Kidney (tissue), 14 donors: Measurements from ENCODE around the gene MYOG. TPM values are rescaled to one million over a fixed set of nuclear protein-coding genes. Genes with fewer than 3 reads are reported as not detected.
A peak's percentile ranks its signal among the peaks of the same experiment; 100 is the strongest.

ENCODE experiments used
- DNase-seq, 5 donors: peaks; one replicate each; pipeline ENCODE4 v3.0.0-alpha.2; 2013 to 2020
- FAIRE-seq: peaks from 2 replicates; lab custom pipeline; 2012; peaks lifted over from hg19 to GRCh38; lab: Jason Lieb, UNC
- H3K27ac ChIP-seq, 2 donors: one replicate each; pipeline ENCODE4 v1.7.0; 2013; ENCODE audit warnings: low read depth in 2 of 2, low read length in 2 of 2, inconsistent platforms in 1 of 2
- H3K27me3 ChIP-seq: one replicate; pipeline ENCODE4 v1.7.1; 2013; ENCODE audit warnings: low read length, inconsistent platforms; ENCODE audit not compliant: control insufficient read depth, insufficient read depth
- H3K36me3 ChIP-seq, 3 donors: one replicate each; pipeline versions ENCODE4 v1.7.0 to v1.7.1; 2013; ENCODE audit warnings: low read length in 3 of 3, control low read depth in 1 of 3, inconsistent platforms in 1 of 3; ENCODE audit not compliant: insufficient read depth in 3 of 3, control insufficient read depth in 2 of 3
- H3K4me1 ChIP-seq, 3 donors: one replicate each; pipeline versions ENCODE4 v1.7.0 to v1.7.1; 2013; ENCODE audit warnings: low read length in 3 of 3, inconsistent platforms in 1 of 3, low read depth in 1 of 3; ENCODE audit not compliant: control insufficient read depth in 2 of 3, insufficient read depth in 2 of 3
- H3K4me3 ChIP-seq, 3 donors: one replicate each; pipeline versions ENCODE4 v1.7.0 to v1.8.1; 2013; ENCODE audit warnings: low read length in 3 of 3, control low read depth in 1 of 3, inconsistent platforms in 1 of 3
- H3K9ac ChIP-seq, 3 donors: one replicate each; pipeline versions ENCODE4 v1.7.0 to v1.7.1; 2013; ENCODE audit warnings: low read length in 3 of 3, control low read depth in 1 of 3, inconsistent platforms in 1 of 3
- H3K9me3 ChIP-seq, 3 donors: one replicate each; pipeline versions ENCODE4 v1.7.0 to v1.7.1; 2013; ENCODE audit warnings: low read length in 3 of 3, control low read depth in 1 of 3, inconsistent platforms in 1 of 3; ENCODE audit not compliant: control insufficient read depth in 2 of 3, insufficient read depth in 1 of 3
- CTCF ChIP-seq: IDR thresholded peaks from 3 replicates; pipeline ENCODE4 v1.5.1; 2012; ENCODE audit warnings: mild to moderate bottlenecking, moderate library complexity, borderline replicate concordance; ENCODE audit not compliant: insufficient read depth; ENCODE audit errors: extremely low read depth
- intact Hi-C: fragments of 100-400 bp; cut with DNase I; formaldehyde crosslinking; loops from one replicate; pipeline ENCODE4 v1.11.1; 2022
- polyA plus RNA-seq: library from polyadenylated mRNA; stranded (reverse); fragments of 350-450 nt; fragmentation: Illumina TruSeq; extraction: RNeasy Lipid Tissue Mini Kit (QIAGEN cat#74804); gene quantifications from one replicate; pipeline ENCODE4 v1.2.3, GENCODE V29; 2014; ENCODE audit warnings: low read depth, low replicate concordance; ENCODE audit not compliant: insufficient read depth
- total RNA-seq: library from RNA; stranded (reverse); fragmentation: NEBNext Ultra II Directional; extraction: Animal tissue kit (Norgen Biotek cat#: 25700); gene quantifications from one replicate; pipeline ENCODE4 v1.2.1, GENCODE V29; 2021
- donor health status: control.
- donor health status: control.
- donor health status: control.
- donor health status: control.
- donor health status: control.
- donor health status: DM: yes; HTN: yes; CAD: no.
- donor health status: Normal renal cell carcinoma (clear cell type).

The MYOG gene
- total and polyA plus RNA-seq, 2 donors from 2014 or later: not detected

- no peak overlapping the region for H3K4me3 ChIP-seq
- DNase-seq (peak in 2 of 5 donors; percentile 27 to 58), FAIRE-seq (no peak)
- H3K9me3 ChIP-seq: no peaks in the 10 kb centered on the region
- H3K36me3 ChIP-seq: no peaks in the 10 kb centered on the region
- no peak overlapping the region for H3K27ac ChIP-seq
- TF ChIP-seq CTCF: no peak
- intact Hi-C loops: no loop called here
- no peak overlapping the region for H3K9ac ChIP-seq
- peaks cover 0 to 3% (median 0%) of the 10 kb centered on the region in 3 donors for H3K4me1 ChIP-seq
- H3K27me3 ChIP-seq: no peaks in the 10 kb centered on the region
Measured at GRCh38 chr1:203049576-203050180, 36.1 kb downstream of the MYOG start.

- H3K4me1 ChIP-seq: peaks cover 0 to 3% (median 0%) of the 10 kb centered on the region in 3 donors
- no peaks in the 10 kb centered on the region for H3K36me3 ChIP-seq
- H3K4me3 ChIP-seq: no peak overlapping the region
- intact Hi-C loops: no loop called here
- H3K9ac ChIP-seq: no peak overlapping the region
- FAIRE-seq: no peak
- H3K9me3 ChIP-seq: no peaks in the 10 kb centered on the region
- TF ChIP-seq CTCF: no peak
- H3K27ac ChIP-seq: no peak overlapping the region
- H3K27me3 ChIP-seq: no peaks in the 10 kb centered on the region
- DNase-seq: peak in 2 of 5 donors; percentile 30 to 39
Measured at GRCh38 chr1:203049077-203049476, 36.7 kb downstream of the MYOG start.

GRCh38 chr1:203048555-203049051 lies 37.2 kb downstream of the MYOG start:
- H3K27ac ChIP-seq: no peak overlapping the region
- no peak overlapping the region for H3K4me3 ChIP-seq
- H3K9me3 ChIP-seq: no peaks in the 10 kb centered on the region
- peaks cover 0 to 3% (median 0%) of the 10 kb centered on the region in 3 donors for H3K4me1 ChIP-seq
- H3K9ac ChIP-seq: no peak overlapping the region
- intact Hi-C loops: no loop called here
- DNase-seq: peak; percentile 72 to 78 (median 74)
- FAIRE-seq: no peak
- TF ChIP-seq CTCF: no peak
- H3K36me3 ChIP-seq: no peaks in the 10 kb centered on the region
- no peaks in the 10 kb centered on the region for H3K27me3 ChIP-seq
